GM19035 (cell line): ENCODE data around the gene RC3H1.
"Not testable (repeated sequence)": the region's sequence is repeated elsewhere in the genome, so short reads cannot be mapped to it uniquely, and the experiment has no call there.

Source experiments
- ATAC-seq: cut with Tn5 transposase; IDR thresholded peaks from one replicate; pipeline ENCODE4 v1.9.1; 2021; ENCODE audit not compliant: unreplicated experiment

The RC3H1 gene, protein sequence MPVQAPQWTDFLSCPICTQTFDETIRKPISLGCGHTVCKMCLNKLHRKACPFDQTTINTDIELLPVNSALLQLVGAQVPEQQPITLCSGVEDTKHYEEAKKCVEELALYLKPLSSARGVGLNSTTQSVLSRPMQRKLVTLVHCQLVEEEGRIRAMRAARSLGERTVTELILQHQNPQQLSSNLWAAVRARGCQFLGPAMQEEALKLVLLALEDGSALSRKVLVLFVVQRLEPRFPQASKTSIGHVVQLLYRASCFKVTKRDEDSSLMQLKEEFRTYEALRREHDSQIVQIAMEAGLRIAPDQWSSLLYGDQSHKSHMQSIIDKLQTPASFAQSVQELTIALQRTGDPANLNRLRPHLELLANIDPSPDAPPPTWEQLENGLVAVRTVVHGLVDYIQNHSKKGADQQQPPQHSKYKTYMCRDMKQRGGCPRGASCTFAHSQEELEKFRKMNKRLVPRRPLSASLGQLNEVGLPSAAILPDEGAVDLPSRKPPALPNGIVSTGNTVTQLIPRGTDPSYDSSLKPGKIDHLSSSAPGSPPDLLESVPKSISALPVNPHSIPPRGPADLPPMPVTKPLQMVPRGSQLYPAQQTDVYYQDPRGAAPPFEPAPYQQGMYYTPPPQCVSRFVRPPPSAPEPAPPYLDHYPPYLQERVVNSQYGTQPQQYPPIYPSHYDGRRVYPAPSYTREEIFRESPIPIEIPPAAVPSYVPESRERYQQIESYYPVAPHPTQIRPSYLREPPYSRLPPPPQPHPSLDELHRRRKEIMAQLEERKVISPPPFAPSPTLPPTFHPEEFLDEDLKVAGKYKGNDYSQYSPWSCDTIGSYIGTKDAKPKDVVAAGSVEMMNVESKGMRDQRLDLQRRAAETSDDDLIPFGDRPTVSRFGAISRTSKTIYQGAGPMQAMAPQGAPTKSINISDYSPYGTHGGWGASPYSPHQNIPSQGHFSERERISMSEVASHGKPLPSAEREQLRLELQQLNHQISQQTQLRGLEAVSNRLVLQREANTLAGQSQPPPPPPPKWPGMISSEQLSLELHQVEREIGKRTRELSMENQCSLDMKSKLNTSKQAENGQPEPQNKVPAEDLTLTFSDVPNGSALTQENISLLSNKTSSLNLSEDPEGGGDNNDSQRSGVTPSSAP

DNA sequence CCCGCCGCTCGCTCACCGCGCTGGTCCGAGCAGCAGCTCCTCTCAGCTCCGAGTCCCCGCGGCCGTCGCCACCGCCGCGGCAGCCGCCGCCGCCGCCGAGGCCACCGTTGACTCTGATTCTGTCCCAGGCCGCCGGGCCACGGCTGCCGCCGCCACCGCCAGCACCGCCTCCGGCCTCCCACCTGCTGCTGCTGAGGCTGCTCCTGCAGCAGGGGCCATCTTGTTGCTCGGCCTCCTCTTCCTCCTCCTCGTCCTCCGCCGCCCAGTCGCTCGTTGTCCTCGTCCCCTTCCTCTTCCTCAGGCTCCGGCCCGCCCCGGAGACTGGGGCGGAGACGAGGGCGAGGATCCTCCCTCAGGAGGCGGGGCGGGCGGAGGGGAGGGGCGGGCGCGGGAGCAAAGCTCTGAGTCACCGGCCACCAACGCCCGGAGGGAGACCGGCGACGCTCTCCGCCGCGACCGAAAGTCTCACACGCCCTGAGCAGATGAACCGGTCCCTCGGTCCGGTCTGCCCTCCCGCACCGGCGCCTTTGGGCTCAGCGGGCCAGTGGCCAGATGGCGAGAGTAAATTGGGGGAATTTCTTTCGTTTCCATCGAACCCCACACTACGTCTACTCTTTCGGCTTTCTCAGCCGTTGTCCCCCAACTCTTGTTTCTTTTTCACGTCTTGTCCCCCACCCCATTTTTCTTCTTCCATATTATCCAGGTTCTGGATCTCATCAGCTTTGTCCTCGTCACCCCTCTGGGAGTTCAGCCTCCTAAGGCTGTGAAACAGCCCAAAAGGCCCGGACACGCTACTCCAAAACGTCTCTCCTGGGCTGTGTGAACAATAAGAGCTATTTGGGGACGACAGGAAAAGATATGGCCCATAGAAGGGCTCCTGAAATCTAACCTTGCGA lies at the start of gene RC3H1:
RC3H1 (minus strand) TSS at position 278 of the 896 bp plus-strand sequence. CDS start 29,372 bp downstream, outside the sequence.
- peak; percentile 89 for ATAC-seq

DNA sequence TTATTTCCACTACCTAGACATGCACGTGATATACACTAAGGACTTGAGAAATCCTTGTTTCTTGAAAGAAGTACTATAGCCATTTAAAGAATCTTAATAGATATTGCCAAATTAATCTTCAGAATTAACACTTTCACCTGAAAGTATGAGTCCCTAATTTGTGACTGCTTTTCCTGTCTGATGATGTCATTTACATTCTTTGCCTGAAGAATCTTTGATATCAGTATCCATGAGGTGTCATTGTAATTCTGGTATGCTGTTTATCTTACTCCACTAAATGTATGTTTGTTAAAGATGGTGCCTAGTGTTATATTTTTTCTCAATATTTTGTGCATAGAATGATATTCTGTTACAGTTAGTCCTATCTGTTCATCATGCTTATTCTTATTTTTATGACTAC lies 48.5 kb upstream of the RC3H1 start:
- ATAC-seq: no peak

DNA sequence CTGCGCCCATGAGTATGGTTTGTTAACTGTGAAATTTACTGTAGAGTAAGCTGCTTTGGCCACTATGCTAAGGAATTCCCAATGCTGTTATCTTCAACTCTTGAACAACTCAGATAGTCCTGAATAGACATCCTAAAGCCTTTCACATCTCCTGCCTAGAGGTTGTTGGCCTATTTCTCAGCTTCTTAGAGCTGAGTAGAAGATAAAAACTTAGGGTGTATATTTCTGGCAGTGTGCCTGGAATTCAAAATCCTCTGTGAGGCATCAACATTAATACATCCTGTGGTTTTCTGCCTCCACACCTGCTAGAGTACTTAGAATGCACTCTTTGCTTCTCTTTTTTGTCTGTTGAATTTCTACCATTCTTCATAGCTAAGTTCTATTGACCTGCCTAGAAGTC lies 45.8 kb upstream of the RC3H1 start:
- no peak for ATAC-seq

DNA sequence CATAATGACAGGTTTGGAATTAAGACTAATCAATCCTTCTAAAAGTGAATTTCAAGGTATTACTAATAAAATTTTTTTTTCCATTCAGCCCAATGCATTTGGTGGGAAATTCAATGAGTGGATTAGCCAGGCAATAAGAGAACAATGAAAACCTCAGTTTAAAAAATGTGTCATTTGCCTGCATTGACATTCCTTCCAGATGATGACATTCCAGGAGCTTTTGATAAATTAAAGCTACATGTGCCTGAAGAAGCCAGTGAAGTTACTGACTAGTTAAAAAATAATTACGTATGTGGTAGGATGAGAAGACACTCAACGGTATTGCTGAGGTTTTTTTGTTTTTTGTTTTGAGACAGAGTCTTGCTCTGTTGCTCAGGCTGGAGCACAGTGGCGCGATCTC lies 37.9 kb upstream of the RC3H1 start:
- ATAC-seq: no peak

DNA sequence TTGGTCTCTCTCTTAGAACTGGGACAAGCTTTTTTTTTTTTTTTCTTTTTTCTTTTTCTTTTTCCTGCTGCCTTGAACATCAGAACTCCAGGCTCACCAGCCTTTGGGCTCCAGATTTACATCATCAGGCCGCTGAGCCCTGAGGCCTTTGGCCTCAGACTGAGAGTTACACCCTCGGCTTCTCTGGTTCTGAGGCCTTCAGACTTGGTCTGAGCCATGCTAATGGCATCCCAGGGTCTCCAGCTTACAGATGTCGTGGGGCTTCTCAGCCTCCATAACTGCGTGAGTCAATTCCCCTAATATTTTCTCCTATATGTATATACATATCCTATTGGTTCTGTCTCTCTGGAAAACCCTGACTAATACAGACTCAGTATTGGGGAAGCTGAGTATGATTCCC lies 36.5 kb upstream of the RC3H1 start:
- no peak for ATAC-seq

DNA sequence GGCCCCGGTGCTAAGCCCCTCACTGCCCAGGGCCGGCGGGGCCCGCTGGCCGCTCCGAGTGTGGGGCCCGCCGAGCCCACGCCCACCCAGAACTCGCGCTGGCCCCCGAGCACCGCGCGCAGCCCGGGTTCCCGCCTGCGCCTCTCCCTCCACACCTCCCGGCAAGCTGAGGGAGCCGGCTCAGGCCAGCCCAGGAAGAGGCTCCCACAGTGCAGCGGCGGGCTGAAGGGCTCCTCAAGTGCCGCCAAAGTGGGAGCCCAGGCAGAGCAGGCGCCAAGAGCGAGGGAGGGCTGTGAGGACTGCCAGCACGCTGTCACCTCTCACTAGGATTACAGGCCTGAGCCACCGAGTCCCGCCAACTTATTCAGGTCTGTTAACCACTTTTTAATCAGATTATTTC lies 34.5 kb upstream of the RC3H1 start:
- not testable (repeated sequence) for ATAC-seq

DNA sequence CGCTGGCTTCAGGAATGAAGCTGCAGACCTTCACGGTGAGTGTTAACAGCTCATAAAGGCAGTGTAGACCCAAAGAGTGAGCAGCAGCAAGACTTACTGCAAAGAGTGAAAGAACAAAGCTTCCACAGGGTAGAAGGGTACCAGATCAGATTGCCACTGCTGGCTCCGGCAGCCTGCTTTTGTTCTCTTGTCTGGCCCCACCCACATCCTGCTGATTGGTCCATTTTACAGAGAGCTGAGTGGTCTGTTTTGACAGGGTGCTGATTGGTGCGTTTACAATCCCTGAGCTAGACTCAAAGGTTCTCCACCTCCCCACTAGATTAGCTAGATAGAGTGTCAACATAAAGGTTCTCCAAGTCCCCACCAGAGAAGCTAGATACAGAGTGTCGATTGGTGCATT lies 33.6 kb upstream of the RC3H1 start:
- ATAC-seq: not testable (repeated sequence)

DNA sequence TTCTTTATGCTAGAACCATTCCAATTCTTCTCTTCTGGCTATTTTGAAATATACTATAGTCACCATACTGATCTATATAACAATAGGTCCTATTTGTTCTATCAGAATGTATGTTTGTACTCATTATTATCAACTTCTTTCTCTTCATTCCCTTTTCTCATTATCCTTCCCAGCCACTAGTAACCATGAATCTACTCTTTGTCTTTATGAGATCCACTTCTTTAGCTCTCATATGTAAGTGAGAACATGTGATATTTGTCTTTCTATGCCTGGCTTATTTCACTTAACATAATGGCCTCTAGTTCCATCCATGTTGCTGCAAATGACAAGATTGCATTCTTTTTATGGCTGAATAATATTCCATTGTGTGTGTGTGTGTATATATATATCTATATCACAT lies 31.7 kb upstream of the RC3H1 start:
- no peak for ATAC-seq

DNA sequence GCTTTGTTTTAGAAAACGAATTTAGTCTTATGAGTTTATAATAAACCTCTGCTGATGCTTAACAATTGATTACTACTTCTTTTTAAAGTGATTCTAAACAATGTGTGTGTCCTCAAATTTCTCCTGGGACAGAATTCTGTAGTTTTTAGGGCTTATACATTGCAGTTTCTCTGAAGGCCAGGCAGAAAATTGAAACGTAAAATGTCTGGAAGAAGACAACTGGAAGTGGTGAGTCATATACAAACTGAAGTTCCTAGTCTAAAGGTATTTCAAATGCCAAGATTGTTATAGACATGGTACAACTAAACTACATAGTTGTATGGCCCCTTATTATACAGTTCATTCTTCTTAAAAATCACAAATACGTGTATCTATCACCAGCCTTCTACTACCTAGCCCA lies 30.5 kb upstream of the RC3H1 start:
- ATAC-seq: no peak

DNA sequence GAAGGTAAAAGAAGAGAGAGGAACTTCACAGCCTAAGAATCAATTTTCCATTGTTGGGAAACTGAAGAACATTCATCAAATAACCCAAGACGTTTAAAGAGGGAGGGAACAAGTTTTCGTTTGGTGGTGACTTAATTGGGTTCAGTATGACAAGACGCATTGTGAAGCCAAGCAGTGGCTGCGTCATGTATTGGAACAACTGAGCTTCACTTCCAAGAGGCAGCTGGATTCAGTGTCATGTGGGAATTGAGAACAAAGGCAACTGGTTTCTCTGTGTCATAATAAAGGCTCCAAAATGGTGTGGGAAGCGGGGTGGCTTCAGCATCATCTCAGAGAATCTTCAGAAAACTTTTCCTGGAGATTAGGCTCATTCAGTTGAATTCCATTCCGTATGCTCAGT lies 29.8 kb upstream of the RC3H1 start:
- ATAC-seq: no peak

DNA sequence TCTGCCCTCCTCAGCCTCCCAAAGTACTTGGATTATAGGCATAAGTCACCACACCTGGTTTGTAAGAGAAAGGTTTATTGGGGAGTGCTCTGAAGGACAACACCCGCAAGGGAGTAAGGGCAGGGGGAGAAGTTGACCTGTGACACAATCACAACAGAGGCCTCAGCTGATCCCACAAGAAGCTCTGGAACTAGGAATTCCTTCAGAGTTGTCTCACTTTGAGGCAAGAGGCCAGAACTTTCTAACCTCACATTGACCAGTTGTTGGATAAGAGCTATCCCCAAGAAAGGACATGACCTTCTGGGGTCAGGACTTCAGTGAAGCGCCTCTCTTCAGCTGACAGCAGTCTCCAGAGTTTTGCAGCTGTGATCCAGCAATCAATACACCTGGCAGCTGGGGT lies 27.4 kb upstream of the RC3H1 start:
- ATAC-seq: no peak

DNA sequence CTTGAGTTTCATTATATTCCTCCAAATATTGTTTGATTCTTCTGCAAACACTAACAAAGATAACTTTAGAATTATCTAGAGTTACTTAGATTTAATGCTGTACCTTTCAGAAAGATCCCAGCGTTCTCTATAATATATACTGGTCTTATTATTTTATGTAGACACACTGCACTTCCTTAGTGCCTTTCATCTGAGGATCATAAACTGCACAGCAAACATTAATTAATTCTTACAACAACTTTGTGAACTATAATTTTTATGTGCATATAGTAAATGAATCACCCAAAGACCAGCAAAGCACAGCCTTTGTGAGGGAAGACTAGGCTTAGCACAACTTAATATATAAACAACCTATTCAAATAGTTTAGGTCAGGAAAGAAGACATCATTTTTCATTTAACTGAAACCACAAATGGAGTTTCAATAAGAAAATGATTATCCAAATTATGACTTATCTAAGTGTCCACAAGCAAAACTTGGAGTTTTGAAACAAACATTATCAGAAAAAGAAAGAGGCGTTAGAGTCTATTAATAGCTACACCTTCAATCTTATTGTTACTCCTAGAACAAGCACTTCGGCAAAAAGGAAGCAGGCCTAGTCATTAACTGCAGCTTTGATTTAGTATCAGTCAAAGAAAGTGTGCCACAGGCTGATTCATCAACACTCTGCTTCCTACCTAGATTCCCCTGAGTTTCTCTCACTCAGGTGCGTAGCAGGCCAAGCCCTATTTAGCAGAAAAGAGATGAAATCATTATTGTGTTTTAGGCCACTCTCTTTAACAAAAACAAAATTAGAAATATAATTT lies 22.5 kb upstream of the RC3H1 start:
- ATAC-seq: no peak

DNA sequence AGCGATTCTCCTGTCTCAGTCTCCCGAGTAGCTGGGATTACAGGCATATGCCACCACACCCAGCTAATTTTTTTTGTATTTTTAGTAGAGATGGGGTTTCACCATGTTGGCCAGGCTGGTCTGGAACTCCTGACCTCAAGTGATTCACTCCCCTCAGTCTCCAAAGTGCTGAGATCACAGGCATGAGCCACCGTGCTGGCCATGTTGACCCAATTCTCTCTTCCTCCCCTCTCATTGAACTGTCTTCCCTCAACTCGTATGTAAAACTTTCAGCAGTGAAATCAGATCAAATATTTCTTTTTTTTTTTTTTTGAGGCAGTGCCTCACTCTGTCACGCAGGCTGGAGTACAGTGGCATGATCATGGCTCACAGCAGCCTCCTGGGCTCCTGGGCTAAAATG lies 20.4 kb upstream of the RC3H1 start:
- not testable (repeated sequence) for ATAC-seq

DNA sequence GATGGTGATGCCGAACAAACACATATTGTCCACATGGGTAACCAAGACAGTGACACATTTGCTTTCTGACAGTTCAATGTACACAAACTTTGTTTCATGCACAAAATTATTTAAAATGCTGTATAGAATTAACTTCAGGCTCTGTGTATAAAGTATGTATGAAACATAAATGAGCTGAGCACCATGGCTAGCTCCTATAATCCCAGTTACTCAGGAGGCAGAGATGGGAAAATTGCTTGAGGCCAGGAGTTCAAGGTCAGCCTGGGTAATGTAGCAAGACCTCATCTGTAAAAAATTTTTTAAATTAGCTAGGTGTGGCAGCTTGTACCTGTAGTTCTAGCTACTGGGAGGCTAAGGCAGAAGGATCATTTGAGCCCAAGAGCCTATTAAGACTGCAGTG lies 19.2 kb upstream of the RC3H1 start:
- ATAC-seq: no peak

DNA sequence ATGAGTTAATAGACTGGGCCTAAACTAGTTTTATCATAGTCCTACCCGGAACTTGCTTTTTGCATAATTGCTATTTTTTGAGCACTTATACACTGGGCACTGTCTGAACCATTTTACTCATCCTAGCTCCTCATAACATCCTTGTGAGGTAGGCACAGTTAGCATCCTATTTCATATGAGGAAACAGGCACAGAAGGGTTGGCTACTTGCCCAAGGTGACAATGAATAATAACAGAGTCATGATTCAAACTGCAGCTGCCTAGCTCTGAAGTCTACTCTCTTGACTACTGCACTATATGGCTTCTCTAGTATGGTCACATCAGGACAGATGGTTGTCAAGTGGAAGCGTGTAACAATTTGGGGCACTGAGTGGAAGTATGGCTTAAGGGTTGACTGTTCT lies 18.2 kb upstream of the RC3H1 start:
- no peak for ATAC-seq

DNA sequence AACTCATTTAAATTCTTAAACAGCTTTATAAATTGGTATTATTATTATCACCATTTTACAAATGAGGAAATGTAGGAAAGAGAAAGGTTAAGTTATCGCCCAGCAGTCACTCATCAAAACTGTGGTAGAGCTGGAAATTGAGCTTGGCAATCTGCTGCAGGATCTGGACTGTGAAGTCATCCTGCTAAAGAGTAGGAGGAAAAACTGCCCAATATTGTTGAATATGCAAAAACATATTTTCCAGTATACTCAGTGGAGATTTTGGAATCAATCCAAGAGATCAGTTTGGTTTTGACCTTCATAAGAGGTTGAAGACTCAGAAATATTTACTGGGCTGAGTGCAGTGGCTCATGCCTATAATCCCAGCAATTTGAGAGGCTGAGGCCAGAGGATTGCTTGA lies 16.9 kb upstream of the RC3H1 start:
- ATAC-seq: no peak

DNA sequence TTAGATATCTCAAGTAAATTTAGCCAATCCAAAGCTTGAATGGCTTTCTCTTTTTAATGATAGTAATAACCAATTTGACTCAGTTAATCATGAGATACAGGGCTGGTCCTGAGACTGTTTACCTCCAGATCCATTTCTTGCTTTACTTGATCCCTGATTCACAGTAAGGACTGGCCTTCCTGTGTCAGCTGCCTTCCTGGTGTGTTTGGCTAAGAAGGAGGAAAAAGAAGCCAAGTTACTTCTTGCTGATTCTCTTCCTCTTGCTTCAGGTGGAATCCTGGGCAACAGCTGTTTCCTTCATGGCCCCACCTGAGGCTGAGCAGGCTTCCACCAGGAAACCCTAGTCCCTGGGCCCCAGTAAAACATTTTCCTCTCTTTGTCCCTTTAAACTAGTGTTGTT lies 14.6 kb upstream of the RC3H1 start:
- no peak for ATAC-seq

DNA sequence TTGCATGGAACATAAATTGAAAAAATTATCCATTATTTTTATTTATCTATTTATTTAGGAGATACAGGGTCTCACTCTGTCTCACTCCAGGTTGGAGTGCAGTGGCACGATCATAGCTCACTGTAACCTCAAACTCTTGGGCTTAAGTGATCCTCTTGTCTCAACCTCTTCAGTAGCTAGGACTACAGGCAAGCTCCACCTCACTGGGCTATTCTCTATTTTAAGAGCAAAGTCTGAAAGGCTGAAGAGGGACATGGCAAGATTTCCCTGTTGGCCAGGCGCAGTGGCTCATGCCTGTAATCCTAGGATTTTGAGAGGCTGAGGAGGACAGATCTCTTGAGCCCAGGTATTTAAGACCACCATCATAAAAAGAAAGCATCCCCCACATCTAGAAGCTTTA lies 14.0 kb upstream of the RC3H1 start:
- no peak for ATAC-seq

DNA sequence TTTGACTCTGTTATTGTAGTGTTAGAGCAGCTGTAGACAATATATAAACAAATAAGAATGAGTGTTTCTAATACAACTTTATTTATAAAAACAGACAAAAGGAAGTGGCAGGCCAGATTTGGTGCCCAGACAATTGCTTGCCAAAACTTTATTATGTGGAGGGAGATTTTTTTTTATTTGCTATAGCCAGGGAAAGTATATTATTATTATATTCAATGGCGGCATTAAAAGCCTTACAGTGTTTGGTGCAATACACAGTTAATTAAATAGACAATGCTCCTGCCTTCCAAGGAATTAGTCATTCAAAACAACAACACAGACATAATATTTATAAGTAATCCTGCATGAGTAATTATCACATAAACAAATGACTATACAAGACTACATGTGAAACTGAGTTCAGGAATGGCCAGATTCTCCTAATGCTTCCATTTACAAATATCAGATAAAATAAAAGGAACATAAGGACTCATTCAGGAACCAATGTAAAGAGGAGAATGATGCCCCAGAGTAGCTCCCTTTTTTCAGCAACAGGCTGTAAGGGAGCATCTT lies 10.6 kb upstream of the RC3H1 start:
- no peak for ATAC-seq

DNA sequence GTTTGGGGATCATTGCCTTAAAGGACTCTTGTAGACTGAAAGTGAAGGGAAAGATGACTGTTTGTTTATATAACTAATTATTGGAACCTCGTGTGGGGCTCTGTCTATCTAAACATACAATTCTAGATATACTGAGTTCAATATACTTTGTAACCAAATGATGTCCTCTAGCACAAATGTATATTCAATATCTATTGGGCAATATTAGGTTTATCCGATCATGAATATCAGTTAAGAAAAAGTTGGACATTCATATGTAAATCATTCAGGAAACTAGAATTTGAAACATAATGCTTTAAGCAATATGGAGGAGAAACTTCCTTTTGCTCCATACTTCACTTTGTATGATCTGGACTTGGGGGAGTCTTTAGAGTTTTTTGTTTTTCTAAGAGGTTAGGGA lies 8.9 kb upstream of the RC3H1 start:
- no peak for ATAC-seq
